ENCODE data around the gene RSAD2. TPM values are rescaled to one million over a fixed set of nuclear protein-coding genes. Genes with fewer than 3 reads are reported as not detected.

The RSAD2 gene
- total and polyA plus RNA-seq, 2 donors (not counting 3 experiments of a cell fraction or from before 2014, with no cell fraction given), result 0.03 to 0.18 TPM

DNA sequence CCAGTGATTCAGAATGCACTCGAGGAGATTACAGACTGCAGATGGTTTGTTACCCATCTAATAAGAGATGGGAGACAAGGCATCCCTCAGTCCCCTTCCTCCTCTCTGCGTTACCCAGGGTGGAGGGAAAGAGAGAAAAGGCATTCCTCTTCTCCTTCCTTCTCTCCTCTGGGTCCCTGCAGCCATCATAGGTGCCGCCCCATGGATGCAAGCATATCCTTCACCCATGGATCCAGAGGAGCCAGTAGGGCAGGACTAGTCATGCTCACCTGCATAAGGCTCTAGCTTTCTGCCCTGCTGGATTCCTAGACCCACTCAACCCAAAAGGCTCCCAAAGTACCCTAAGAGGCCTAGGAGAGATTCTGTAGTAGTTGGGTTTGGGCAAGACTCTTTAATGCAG lies 32.3 kb upstream of the RSAD2 start:
- Histone ChIP-seq H3K27me3 (ENCODE audit: control insufficient read depth in 2 of 2, insufficient read depth in 2 of 2, low read length in 2 of 2) (no peaks in the 10 kb centered on the region), H3K9ac (replicated peaks; ENCODE audit: extremely low read depth, insufficient read depth, low read length) (no peak overlapping the region), H4K20me1 (replicated peaks; ENCODE audit: control insufficient read depth, extremely low read depth, insufficient read depth, low read length) (no peaks in the 10 kb centered on the region), H3K9me1 (replicated peaks; ENCODE audit: control insufficient read depth, extremely low read depth, insufficient read depth, low read length) (no peaks in the 10 kb centered on the region), H3K79me2 (ENCODE audit: control insufficient read depth, insufficient read depth, low read length) (no peaks in the 10 kb centered on the region), H3K27ac (ENCODE audit: insufficient read depth, low read depth, low read length) (no peak overlapping the region), H3K9me3 (replicated peaks; ENCODE audit: control insufficient read depth, insufficient read depth, low read length) (peaks cover 4% of the 10 kb centered on the region), H3K4me1 (ENCODE audit: control insufficient read depth, extremely low read depth, insufficient read depth, low read length) (no peaks in the 10 kb centered on the region), H3K4me2 (ENCODE audit: insufficient read depth, low read length) (no peak overlapping the region), H3K4me3 (replicated peaks in 1 of 3; ENCODE audit: insufficient read depth in 1 of 3, low read depth in 1 of 3, low read length in 3 of 3) (no peak overlapping the region), H3K36me3 (ENCODE audit: control insufficient read depth in 2 of 2, extremely low read depth in 1 of 2, insufficient read depth in 2 of 2, low read length in 2 of 2) (no peaks in the 10 kb centered on the region), H2AFZ (ENCODE audit: low read depth, low read length) (no peak overlapping the region)
- no peak for FAIRE-seq
- no peak for TF ChIP-seq JUN (IDR thresholded peaks at IDR 0.05; ENCODE audit: borderline replicate concordance, insufficient read depth, insufficient read length, low read depth)
- no peak for TF ChIP-seq GATA2 (IDR thresholded peaks at IDR 0.05; ENCODE audit: insufficient read depth, insufficient read length, low read depth, low read length)
- no peak for TF ChIP-seq POLR2AphosphoS5 (IDR thresholded peaks at IDR 0.05; ENCODE audit: insufficient read depth, low read depth, low read length)
- dilution Hi-C loops (cut with MboI; ENCODE audit: extremely low pct_ligation_motif_present, low sequenced_read_pairs), result no loop called here
- ChIA-PET POLR2A (no interaction called here), CTCF (no interaction called here)
- no TSS peak for BruUV-seq (replicated peaks)
- DNase-seq (ENCODE audit: low read depth, low spot score), result no peak
- intact Hi-C loops (cut with micrococcal nuclease), result no loop called here

DNA sequence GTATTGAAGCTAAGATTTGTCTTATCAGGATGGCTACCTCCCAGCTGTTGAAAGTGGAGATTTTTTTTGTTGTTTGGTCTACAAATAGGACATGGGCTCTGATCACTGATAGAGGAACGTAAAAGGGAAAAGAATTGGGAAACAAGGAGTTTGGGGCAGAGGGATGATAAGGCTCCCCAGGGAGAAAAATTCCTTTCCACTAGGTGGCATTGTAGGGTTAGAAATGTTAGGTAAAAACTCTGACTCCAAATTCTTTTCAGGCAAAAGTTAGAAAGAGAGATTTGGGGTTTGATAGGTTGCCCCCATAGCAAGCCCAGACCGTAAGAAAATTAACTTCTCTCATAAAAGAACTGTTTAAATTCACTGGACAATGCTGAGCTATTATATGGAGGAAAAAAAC lies 31.7 kb upstream of the RSAD2 start:
- BruUV-seq (replicated peaks), result no TSS peak
- Histone ChIP-seq H3K4me3 (replicated peaks in 1 of 3; ENCODE audit: insufficient read depth in 1 of 3, low read depth in 1 of 3, low read length in 3 of 3) (no peak overlapping the region), H2AFZ (ENCODE audit: low read depth, low read length) (no peak overlapping the region), H3K79me2 (ENCODE audit: control insufficient read depth, insufficient read depth, low read length) (no peaks in the 10 kb centered on the region), H3K4me1 (ENCODE audit: control insufficient read depth, extremely low read depth, insufficient read depth, low read length) (no peaks in the 10 kb centered on the region), H3K27ac (ENCODE audit: insufficient read depth, low read depth, low read length) (no peak overlapping the region), H3K36me3 (ENCODE audit: control insufficient read depth in 2 of 2, extremely low read depth in 1 of 2, insufficient read depth in 2 of 2, low read length in 2 of 2) (no peaks in the 10 kb centered on the region), H3K9me1 (replicated peaks; ENCODE audit: control insufficient read depth, extremely low read depth, insufficient read depth, low read length) (no peaks in the 10 kb centered on the region), H3K27me3 (ENCODE audit: control insufficient read depth in 2 of 2, insufficient read depth in 2 of 2, low read length in 2 of 2) (no peaks in the 10 kb centered on the region), H3K4me2 (ENCODE audit: insufficient read depth, low read length) (no peak overlapping the region), H3K9ac (replicated peaks; ENCODE audit: extremely low read depth, insufficient read depth, low read length) (no peak overlapping the region), H3K9me3 (replicated peaks; ENCODE audit: control insufficient read depth, insufficient read depth, low read length) (peaks cover 4% of the 10 kb centered on the region), H4K20me1 (replicated peaks; ENCODE audit: control insufficient read depth, extremely low read depth, insufficient read depth, low read length) (no peaks in the 10 kb centered on the region)
- TF ChIP-seq JUN (IDR thresholded peaks at IDR 0.05; ENCODE audit: borderline replicate concordance, insufficient read depth, insufficient read length, low read depth), result no peak
- TF ChIP-seq EZH2 (IDR thresholded peaks at IDR 0.05; ENCODE audit: borderline replicate concordance, low read depth, low read length, severe bottlenecking), result no peak
- no peak for TF ChIP-seq MYC (IDR thresholded peaks at IDR 0.05; ENCODE audit: low read depth, low read length)
- TF ChIP-seq POLR2A (IDR thresholded peaks at IDR 0.05; ENCODE audit: low read depth, low read length), result no peak
- TF ChIP-seq, protein P1, sequence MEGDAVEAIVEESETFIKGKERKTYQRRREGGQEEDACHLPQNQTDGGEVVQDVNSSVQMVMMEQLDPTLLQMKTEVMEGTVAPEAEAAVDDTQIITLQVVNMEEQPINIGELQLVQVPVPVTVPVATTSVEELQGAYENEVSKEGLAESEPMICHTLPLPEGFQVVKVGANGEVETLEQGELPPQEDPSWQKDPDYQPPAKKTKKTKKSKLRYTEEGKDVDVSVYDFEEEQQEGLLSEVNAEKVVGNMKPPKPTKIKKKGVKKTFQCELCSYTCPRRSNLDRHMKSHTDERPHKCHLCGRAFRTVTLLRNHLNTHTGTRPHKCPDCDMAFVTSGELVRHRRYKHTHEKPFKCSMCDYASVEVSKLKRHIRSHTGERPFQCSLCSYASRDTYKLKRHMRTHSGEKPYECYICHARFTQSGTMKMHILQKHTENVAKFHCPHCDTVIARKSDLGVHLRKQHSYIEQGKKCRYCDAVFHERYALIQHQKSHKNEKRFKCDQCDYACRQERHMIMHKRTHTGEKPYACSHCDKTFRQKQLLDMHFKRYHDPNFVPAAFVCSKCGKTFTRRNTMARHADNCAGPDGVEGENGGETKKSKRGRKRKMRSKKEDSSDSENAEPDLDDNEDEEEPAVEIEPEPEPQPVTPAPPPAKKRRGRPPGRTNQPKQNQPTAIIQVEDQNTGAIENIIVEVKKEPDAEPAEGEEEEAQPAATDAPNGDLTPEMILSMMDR (IDR thresholded peaks at IDR 0.05; ENCODE audit: extremely low read depth in 1 of 2, insufficient read depth in 1 of 2, low read depth in 1 of 2, low read length in 2 of 2), result no peak
- no peak for TF ChIP-seq FOS (IDR thresholded peaks at IDR 0.05; ENCODE audit: borderline replicate concordance, insufficient read depth, low read length)
- no peak for TF ChIP-seq POLR2AphosphoS5 (IDR thresholded peaks at IDR 0.05; ENCODE audit: insufficient read depth, low read depth, low read length)
- TF ChIP-seq, protein P2, sequence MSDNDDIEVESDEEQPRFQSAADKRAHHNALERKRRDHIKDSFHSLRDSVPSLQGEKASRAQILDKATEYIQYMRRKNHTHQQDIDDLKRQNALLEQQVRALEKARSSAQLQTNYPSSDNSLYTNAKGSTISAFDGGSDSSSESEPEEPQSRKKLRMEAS (IDR thresholded peaks at IDR 0.05; ENCODE audit: insufficient read depth, insufficient read length), result no peak
- TF ChIP-seq GATA2 (IDR thresholded peaks at IDR 0.05; ENCODE audit: insufficient read depth, insufficient read length, low read depth, low read length), result no peak
- intact Hi-C loops (cut with micrococcal nuclease) (no loop called here), dilution Hi-C loops (cut with MboI; ENCODE audit: extremely low pct_ligation_motif_present, low sequenced_read_pairs) (no loop called here)
- DNase-seq (ENCODE audit: low read depth, low spot score) (no peak), FAIRE-seq (no peak)
- ChIA-PET POLR2A (no interaction called here), CTCF (no interaction called here)
